KG1 (cell line): Measurements from ENCODE around the gene SYDE1.

ENCODE experiments used
- DNase-seq: peaks from one replicate; lab custom pipeline; 2025; lab: John Stamatoyannopoulos, UW

SYDE1 gene

GRCh38 chr19:15125232-15126067 lies 18.2 kb downstream of the SYDE1 start:
- peak; percentile 98 for DNase-seq

GRCh38 chr19:15126131-15126910 lies 19.1 kb downstream of the SYDE1 start:
- DNase-seq = no peak

GRCh38 chr19:15128162-15128770 lies 21.1 kb downstream of the SYDE1 start:
- DNase-seq = no peak

GRCh38 chr19:15129856-15130585 lies 22.8 kb downstream of the SYDE1 start:
- no peak for DNase-seq

- DNase-seq = no peak
These were observed 29.2 kb downstream of the SYDE1 start for GRCh38 chr19:15136234-15136954.

GRCh38 chr19:15137777-15138176 lies 30.6 kb downstream of the SYDE1 start:
- DNase-seq = no peak

GRCh38 chr19:15138427-15138826 lies 31.2 kb downstream of the SYDE1 start:
- no peak for DNase-seq

GRCh38 chr19:15141143-15141542 lies 33.9 kb downstream of the SYDE1 start:
- no peak for DNase-seq

GRCh38 chr19:15142313-15142712 lies 35.1 kb downstream of the SYDE1 start:
- DNase-seq = no peak

GRCh38 chr19:15144046-15144646 lies 36.9 kb downstream of the SYDE1 start:
- no peak for DNase-seq

- DNase-seq = no peak
These were observed 39.9 kb downstream of the SYDE1 start for GRCh38 chr19:15147090-15147489.

GRCh38 chr19:15149737-15150136 lies 42.5 kb downstream of the SYDE1 start:
- no peak for DNase-seq

GRCh38 chr19:15154002-15154612 lies 46.9 kb downstream of the SYDE1 start:
- peak; percentile 10 for DNase-seq

- no peak for DNase-seq
These were observed 48.1 kb downstream of the SYDE1 start for GRCh38 chr19:15155296-15155695.

- no peak for DNase-seq
These were observed 49.2 kb downstream of the SYDE1 start for GRCh38 chr19:15156391-15156790.

GRCh38 chr19:15159251-15159650 lies 52.0 kb downstream of the SYDE1 start:
- DNase-seq = no peak

- no peak for DNase-seq
These were observed 54.1 kb downstream of the SYDE1 start for GRCh38 chr19:15161028-15161984.
